NCI-H2107 treated with DMSO at 0.1 percent for 48 hours (cell line): ENCODE results near the gene NFKBIA.
"Not testable (repeated sequence)": the region's sequence is repeated elsewhere in the genome, so short reads cannot be mapped to it uniquely, and the experiment has no call there.

Experiments
- DNase-seq: peaks from one replicate; lab custom pipeline; 2025; ENCODE audit not compliant: unreplicated experiment; lab: John Stamatoyannopoulos, UW

The NFKBIA gene

DNA sequence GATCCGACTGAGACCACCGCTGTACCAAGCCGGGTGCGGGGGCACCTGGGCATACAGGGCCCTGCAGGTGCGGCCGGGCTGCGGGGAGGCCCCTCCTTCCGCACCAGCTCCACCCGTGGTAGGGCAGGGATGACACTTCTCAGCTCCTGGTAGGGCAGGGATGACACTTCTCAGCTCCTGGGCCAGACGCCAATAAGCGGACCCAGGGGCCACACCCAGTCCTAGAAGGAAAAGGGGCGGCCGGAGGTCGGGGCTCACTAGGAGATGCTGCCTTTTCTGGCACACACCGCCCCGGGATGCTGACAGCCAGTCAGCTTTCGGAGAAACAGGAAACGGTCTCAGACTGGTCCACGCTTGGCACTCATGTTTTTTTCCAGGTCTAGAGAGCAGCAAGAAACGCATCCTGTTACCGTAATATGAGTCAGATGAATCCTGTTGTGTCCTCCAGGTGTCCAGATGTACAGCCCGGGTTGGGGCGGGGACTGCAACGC, 34.8 kb downstream of the NFKBIA start:
- peak; percentile 96 for DNase-seq

- DNase-seq: no peak
These were observed 35.8 kb downstream of the NFKBIA start for GRCh38 chr14:35368583-35369392.

DNA sequence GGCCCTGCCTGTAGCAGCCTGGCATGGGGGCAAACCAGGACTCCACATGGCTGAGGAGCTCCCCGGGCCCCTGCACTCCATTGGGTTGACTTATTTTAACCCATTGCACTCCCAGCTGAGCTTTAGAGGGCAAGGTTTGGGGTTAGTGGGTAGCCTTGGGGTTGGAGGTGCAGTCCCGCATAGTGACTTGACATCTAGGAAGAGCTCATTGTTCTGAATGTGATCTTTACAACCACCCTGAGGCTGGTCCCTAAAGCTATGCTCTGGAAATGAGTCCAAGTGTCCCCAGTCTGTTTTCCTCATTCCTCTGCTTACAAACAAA, 36.4 kb downstream of the NFKBIA start:
- no peak for DNase-seq

DNA sequence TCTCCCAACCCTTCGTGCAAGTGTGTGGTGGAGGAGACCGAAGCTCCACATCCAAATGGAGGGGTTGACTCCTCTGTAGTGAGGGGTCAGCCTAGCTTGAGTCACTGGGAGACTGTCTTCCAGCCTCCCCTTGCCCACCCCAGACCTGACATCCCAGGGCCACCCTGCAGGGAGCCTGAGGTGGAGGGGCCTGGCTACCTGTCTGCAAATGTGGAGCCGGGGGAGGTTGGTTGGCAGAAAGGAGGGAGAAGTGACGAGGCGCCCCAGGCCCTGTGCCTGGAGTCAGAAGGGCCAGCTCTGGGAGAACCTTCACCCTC, 37.5 kb downstream of the NFKBIA start:
- DNase-seq: no peak

- no peak for DNase-seq
These were observed 38.0 kb downstream of the NFKBIA start for GRCh38 chr14:35366521-35366976.

GRCh38 chr14:35366056-35366451, 38.5 kb downstream of the NFKBIA start:
- no peak for DNase-seq

DNA sequence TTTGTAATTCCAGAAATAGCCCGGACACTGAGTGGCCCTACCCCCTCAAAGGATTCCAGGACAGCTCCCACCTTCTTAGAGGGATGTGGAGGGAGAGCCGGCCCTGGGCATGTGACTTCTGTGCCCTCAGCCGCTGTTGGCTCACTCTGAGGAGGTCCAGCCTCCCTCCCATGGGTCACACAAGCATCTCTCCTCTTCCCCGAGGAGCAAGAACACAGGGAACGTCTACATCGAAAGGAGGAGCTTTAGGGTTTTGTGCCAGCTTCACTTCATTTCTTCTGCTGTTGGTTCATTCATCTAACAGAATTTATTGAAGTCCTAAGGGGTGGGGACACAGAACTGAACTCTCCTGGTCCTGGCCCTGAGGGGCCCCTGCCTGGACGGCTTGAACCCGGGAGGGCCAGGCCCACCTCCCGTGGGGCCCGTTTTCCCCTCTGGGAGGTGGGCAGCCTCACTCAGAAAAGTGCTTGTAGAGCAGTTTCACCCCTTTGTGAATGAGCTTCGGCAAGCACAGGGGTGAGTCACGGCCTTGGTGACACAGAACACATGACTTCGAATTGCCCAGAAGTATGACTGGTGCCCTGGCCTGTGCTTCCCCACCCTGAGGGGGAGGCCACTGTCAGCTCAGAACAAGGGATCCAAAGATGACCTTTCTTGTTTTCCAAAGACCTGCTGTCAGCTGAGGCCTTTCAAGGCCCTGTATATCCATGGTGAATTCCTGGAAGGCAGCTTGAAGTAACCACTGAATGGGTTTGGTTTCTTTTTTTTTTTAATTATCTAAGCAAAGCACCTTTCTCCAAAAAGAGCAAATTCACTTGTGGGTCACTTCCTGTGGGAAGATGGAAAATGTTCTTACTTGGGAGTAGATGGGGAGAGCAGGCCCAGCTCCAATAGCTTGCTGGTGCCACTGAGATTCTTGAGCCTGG, 39.2 kb downstream of the NFKBIA start:
- no peak for DNase-seq

GRCh38 chr14:35362911-35363374, 41.6 kb downstream of the NFKBIA start:
- DNase-seq: no peak

GRCh38 chr14:35362450-35362849, 42.1 kb downstream of the NFKBIA start:
- no peak for DNase-seq

GRCh38 chr14:35361141-35361480, 43.4 kb downstream of the NFKBIA start:
- no peak for DNase-seq

DNA sequence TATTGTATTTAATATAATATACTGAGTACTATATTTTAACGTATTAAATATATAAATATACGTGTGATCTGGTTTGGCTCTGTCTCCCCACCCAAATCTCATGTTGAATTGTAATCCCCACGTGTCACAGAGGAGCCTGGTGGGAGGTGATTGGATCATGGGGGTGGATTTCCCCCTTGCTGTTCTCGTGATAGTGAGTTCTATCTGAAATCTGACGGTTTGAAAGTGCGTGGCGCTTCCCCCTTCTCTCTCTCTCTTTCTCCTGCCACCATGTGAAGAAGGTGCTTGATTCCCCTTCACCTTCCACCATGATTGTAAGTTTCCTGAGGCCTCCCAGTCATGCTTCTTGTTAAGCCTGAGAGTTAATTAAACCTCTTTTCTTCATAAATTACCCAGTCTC, 44.9 kb downstream of the NFKBIA start:
- DNase-seq: not testable (repeated sequence)

DNA sequence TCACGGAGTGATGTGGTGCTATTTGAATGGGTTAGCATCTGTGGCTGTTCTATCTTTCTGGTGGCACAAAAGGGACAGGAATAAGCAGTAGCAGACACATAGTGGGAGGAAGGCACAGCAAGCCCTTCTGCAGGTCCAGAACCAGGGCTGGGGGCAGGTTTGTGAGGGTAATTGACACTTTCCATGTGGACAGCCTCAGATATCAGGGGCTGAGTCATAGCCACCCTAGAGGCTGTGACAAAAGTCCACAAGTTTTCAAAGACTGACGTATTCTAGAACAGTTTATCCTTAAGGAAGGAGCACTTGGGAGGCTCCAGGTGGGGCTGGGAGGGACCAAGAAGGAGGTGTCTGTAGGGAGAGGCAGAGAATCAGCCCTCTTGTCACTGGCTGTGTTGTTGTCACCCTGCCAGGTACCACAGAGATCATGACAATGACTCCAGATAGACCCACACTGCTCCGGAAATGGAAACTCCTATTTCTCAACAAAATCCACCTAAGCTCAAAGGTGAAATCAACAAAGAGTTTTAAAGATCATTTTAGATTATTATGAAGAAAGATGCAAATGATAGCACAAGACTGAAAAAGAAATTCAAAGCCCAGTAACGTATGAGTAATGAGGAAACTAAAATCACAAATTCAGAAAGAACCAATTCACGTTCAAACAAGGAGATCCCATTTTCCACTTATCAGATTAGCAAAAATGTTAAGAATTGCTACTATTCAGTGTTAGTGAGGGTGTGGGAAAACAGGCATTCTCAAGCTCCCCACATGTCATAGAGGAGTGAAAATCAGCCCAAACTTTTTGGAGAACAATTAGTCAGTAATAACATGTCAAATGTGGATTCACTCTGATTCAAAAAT, 48.3 kb downstream of the NFKBIA start:
- no peak for DNase-seq

DNA sequence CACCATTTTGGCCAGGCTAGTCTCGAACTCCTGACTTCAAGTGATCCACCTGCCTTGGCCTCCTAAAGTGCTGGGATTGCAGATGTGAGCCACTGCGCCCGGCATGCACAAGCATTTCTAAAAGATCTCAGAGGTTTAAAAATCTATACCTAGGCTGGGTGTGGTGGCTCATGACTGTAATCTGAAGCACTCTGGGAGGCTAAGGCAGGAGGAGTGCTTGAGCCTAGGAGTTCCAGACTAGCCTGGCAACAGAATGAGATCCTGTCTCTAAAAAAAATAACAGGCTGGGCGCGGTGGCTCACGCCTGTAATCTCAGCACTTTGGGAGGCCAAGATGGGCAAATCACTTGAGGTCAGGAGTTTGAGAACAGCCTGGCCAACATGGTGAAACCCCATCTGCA, 49.3 kb downstream of the NFKBIA start:
- not testable (repeated sequence) for DNase-seq

GRCh38 chr14:35353409-35354172, 51.0 kb downstream of the NFKBIA start:
- DNase-seq: no peak

- no peak for DNase-seq
These were observed 52.0 kb downstream of the NFKBIA start for GRCh38 chr14:35352274-35353233.

GRCh38 chr14:35351897-35352273, 52.7 kb downstream of the NFKBIA start:
- no peak for DNase-seq
